ENCODE data around the gene CROT. TPM values are rescaled to one million over a fixed set of nuclear protein-coding genes. Genes with fewer than 3 reads are reported as not detected.

Gene CROT
- total RNA-seq, 4 donors from 2014 or later = 7.0 to 18.1 (median 11.7) TPM

DNA sequence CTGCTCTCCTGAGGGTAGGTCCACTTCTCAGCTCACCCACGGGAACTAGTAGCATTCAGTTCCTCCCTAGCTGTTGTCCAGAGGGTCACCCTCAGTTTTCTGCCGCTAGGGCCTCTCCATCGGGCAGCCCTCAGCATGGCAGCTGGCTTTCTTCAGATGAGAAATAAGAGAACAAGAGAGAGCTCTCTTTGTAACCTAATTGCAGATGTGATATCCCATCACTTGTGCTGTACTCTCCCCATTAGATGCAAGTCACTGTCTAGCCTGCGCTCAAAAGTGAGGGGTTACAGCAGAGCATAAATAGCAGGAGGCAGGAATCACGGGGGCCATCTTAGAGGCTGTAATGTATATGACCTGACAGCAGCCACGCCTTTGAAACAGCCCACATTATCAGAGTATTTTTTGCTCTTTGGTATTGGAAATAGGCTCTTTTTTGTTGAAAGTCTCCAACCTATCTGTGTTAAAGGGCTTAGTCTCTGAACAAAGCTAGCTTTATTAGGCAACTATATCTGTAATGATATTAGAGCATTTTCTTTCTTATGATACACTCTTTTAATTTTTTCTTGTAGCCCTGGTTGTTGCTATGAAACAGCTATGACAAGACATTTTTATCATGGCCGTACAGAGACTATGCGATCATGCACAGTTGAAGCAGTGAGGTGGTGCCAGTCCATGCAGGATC lies 45.7 kb downstream of the CROT start:
- TF ChIP-seq, protein P1, sequence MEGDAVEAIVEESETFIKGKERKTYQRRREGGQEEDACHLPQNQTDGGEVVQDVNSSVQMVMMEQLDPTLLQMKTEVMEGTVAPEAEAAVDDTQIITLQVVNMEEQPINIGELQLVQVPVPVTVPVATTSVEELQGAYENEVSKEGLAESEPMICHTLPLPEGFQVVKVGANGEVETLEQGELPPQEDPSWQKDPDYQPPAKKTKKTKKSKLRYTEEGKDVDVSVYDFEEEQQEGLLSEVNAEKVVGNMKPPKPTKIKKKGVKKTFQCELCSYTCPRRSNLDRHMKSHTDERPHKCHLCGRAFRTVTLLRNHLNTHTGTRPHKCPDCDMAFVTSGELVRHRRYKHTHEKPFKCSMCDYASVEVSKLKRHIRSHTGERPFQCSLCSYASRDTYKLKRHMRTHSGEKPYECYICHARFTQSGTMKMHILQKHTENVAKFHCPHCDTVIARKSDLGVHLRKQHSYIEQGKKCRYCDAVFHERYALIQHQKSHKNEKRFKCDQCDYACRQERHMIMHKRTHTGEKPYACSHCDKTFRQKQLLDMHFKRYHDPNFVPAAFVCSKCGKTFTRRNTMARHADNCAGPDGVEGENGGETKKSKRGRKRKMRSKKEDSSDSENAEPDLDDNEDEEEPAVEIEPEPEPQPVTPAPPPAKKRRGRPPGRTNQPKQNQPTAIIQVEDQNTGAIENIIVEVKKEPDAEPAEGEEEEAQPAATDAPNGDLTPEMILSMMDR (IDR thresholded peaks at IDR 0.05; ENCODE audit: low read depth) = no peak

DNA sequence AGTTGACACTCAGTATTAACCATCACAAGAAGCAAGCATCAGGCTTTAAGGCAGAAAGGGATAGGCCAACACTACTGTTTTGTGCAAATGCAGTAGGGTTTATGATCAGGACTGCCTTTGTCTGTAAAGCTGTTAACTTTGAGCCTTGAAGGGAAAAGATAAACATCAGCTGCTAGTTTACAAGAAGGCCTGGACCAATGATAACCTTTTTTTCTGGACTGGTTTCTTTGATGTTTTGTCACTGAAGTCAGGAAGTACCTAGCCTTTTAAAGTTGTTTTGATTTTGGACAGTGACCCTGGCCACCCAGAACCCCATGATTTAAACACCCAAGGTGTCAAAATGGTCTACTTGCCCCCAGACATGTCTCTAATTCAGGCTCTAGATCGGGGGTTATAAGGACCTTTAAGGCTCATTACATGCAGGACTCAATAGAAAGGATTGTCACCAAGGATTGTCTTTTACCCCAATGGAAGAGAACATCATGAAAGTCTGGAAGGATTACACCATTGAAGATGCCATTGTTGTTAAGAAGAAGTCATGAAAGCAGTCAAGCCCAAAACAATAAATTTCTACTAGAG lies 50.1 kb downstream of the CROT start:
- TF ChIP-seq, protein P1 (IDR thresholded peaks at IDR 0.05; ENCODE audit: low read depth) = no peak

DNA sequence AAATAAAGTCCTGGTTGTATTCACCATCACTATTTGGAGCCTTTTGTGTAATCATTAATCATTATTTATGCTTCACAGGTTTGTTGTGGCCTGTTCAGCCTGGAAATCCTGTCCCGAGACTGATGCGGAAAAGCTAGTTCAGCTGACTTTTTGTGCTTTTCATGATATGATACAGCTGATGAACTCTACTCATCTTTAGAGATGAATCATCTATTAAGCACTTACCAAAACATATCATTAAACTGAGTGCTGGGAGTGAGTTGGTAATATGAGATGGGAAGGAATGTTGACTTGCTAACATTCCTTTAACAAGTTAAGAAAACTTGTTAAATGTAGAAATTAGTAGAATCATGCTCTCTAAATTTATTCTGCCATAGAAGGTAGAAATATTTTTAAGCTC lies 53.0 kb downstream of the CROT start:
- TF ChIP-seq, protein P1 (IDR thresholded peaks at IDR 0.05; ENCODE audit: low read depth) = no peak

DNA sequence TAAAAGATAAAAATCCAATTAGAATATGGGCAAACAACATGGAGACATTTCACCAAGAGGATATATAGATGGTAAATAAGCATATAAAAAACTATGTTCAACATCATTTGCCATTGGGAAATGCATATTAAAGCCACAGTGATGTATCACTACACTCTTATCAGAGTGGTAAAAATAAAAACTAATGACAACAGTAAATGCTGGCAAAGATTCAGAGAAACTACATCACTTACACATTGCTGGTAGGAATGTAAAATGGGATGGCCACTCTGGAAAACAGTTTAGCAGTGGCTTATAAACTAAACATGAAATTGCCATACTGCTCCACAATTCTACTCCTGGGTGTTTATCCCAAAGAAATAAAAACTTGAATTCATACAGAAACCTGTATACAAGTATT lies 59.2 kb downstream of the CROT start:
- TF ChIP-seq, protein P1 (IDR thresholded peaks at IDR 0.05; ENCODE audit: low read depth) = no peak

DNA sequence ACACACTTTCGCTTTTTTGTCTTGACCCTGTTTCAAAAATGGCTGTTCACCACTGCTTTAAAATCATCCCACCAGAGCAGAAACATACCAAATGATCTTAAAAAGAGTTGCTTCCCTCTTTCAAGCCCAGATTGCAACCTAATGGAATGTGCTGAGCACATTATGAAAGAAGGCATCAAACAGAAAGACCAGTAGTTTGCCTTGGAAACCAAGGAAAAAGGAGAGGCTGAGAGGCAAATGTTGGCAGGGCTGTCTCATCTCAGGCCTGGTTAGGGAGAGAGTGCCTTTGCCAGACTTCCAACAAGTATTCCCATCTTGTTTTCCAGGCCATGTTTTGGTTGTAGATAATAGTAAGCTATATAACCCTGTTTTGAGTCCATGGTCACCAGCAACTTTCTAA lies 65.7 kb downstream of the CROT start:
- TF ChIP-seq, protein P1 (IDR thresholded peaks at IDR 0.05; ENCODE audit: low read depth) = no peak

DNA sequence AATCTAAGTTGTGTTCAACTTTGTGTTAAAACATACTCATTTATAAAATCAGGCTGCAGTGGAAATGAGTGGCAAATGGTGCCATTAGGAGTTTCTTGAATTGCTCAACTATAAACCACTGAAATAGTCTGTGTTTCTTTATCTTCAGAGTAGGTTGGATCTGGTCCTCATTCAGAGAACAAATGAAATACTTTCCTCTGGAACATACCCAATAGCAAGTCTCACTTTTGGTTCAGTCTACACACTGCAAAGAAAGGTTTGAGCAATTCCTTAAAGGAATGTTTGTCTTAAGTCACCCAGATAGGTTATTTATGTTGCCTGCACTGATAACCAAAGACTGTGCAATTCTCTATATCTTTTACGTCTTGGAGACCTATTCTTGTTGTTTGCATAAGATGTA lies 67.6 kb downstream of the CROT start:
- TF ChIP-seq, protein P1 (IDR thresholded peaks at IDR 0.05; ENCODE audit: low read depth) = no peak

DNA sequence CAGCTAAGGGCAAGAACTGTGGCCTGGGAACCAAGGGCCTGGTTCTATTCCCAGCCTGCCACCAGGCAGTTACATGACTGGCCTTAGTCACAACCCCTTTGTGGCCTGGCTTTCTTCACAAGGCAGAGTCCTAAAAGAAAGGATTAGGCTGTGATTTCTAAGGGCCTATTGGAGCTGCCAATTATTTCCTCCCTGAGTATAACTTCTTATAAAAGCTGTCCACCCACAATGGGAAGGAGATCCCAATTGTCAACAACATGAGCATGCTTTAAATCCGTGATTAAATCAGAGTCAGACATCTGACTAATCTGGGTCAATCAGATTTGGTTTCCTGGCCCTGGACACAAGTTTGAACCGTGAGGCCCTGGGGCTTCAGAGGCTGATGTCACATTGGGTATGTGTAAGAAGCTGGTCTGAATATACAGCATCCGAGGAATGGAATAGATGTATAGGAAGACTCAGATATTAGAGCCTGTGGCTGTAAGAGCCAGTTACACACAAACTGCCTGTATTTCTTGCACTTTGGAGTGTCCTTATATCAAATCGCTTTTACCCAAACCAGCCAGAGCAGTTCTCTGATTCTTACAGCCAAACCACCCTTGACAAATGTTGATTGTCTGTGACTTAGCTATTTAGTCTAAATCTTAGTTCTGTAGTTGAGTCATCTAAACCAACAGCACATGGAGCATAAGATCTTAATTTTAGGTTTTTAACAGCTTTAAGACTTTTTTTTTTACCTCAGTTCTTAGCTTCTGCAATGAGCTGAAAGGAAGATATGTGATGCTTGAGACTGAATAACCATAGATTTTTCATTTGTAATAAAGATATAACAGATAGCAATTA lies 68.7 kb downstream of the CROT start:
- TF ChIP-seq, protein P1 (IDR thresholded peaks at IDR 0.05; ENCODE audit: low read depth) = no peak
